Fibroblast of lung (primary cell): ENCODE results near the gene NCOA7.

Experiments
- CTCF ChIP-seq, 2 donors: IDR thresholded peaks in 1 of 2; conservative IDR thresholded peaks in 1 of 2; 1 replicate in 1 of 2; 2 replicates in 1 of 2; pipeline ENCODE4 v1.5.1; 2011 to 2012; ENCODE audit warnings: low read length in 2 of 2, control low read depth in 1 of 2, inconsistent platforms in 1 of 2, low read depth in 1 of 2, mild to moderate bottlenecking in 1 of 2
- EZH2 ChIP-seq: IDR thresholded peaks from 2 replicates; pipeline ENCODE4 v1.5.1; 2012; ENCODE audit warnings: low read length, control low read depth, mild to moderate bottlenecking; ENCODE audit errors: missing control alignments

DNA sequence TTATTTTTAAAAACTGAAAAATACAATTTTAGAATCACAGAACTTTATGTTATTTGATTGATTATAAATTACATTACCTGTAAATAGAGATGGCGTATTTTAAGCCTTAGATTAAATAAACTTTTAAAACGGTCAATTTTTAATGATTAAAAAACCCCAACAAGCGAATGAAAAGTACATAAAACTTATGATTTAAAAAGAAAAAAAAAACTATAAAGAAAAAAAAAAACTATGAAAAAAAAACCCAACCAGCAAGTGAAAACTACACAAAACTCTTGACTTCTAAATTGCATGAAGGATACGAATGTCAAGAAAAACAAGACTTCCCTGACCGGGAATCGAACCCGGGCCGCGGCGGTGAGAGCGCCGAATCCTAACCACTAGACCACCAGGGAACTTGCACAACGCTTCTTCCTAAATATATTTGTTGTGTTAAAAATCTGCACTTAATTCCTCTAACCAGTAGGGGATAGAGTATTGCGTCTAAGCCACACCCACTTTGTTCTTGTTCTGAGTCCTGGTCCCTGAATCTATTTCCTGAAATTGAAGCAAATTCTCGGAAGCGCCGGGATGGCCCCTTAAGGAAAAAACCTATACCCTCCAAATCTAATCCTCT is 10.7 kb upstream of the NCOA7 start:
- TF ChIP-seq EZH2 = no peak
- TF ChIP-seq CTCF (conservative IDR thresholded peaks at IDR 0.05 in 1 of 2, IDR thresholded peaks at IDR 0.05 in 1 of 2; ENCODE audit: low read depth in 1 of 2, low read length in 2 of 2) = peak; percentile 21
